ENCODE measurements around the gene MBOAT2.
"Not testable (repeated sequence)": the region's sequence is repeated elsewhere in the genome, so short reads cannot be mapped to it uniquely, and the experiment has no call there.

Gene MBOAT2, protein sequence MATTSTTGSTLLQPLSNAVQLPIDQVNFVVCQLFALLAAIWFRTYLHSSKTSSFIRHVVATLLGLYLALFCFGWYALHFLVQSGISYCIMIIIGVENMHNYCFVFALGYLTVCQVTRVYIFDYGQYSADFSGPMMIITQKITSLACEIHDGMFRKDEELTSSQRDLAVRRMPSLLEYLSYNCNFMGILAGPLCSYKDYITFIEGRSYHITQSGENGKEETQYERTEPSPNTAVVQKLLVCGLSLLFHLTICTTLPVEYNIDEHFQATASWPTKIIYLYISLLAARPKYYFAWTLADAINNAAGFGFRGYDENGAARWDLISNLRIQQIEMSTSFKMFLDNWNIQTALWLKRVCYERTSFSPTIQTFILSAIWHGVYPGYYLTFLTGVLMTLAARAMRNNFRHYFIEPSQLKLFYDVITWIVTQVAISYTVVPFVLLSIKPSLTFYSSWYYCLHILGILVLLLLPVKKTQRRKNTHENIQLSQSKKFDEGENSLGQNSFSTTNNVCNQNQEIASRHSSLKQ

DNA sequence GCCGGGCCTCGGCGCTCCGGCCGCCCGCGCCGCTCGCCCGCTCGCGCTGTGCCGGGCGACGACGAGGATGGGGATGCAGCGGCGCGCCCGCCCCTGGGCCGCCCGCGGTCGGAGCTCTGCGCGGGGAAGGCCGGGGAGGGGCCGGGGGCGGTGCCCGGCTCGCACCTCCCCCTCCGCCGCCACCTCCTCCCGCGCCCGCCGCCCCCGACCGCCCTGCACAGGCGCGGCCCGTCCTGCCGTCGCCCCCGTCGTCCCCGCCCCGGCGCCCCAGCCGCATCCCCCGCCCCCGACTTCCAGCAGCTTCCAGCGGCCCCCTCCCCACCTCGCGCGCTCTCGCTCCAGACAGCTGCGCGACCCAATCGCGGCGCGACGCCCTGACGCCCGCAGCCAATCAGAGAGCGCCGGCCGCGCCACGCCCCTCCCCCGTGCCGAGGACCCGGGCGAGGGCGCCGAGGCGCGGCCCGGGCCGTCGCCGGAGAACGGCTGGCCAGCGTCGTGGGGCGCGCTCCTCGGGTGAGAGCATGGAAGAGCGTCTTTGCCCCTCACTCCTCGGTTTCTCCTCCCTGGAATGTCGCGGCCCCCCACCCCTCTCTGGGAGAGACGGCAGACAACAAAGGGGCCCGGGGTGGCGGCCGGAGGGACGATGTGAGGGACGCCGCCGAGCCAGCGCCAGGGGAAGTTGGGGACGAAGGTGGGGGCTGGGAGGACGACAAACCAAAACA is at the start of gene MBOAT2:
MBOAT2 (minus strand) TSS at position 69 of the 722 bp plus-strand sequence. CDS start 70 bp downstream, outside the sequence.
- H3K4me3 ChIP-seq (ENCODE audit: low read depth, low read length) = peak within 1 kb of the TSS; percentile 69

DNA sequence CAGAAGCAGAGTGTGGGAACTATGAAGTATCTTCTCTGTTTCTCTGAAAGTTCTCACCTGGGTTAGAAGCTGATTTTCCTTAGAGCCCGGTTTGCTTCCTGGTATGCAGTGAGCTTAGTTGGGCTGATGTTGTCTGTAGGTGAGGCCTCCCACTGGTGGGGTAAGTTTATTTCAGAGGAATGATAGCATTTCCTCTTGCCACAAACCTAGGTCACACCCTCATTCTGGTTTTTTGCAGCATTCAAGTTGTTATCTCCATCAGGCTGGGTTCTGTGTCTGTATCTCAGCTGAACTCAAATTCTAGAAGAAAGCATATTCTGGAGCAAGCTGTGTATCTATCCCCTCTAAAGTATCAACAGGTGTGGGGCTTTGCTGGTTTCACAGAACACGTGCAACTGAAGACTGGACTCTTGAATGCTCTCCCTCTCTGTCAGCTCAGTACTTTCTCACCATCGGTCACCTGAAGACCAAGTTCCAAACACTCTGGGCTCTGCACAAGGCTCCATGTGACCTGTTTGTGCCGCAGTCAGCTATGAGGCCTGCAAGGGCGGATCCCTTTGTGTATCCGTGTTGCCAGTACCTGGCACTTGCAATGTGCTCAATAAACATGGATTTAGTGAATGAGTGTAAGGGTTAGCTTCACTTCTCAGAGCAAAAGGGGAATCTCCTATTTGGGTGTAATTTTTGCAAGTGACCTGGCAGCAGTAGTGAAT is 49.5 kb upstream of the MBOAT2 start:
- no peak overlapping the region for H3K4me3 ChIP-seq (ENCODE audit: low read depth, low read length)

DNA sequence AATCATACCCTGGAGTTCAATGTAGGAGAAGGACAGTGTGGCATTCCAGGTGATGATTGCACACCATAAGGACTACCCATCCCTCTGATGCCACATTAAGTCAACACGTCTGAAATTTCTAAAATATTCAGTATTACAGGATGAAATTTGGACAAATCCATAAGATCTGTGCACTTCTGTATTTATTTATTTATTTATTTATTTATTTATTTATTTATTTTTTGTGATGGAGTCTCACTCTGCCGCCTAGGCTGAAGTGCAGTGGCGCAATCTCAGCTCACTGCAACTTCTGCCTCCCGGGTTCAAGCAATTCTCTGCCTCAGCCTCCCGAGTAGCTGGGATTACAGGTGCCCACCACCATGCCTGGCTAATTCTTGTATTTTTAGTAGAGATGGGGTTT is 48.0 kb upstream of the MBOAT2 start:
- not testable (repeated sequence) for H3K4me3 ChIP-seq (ENCODE audit: low read depth, low read length)

DNA sequence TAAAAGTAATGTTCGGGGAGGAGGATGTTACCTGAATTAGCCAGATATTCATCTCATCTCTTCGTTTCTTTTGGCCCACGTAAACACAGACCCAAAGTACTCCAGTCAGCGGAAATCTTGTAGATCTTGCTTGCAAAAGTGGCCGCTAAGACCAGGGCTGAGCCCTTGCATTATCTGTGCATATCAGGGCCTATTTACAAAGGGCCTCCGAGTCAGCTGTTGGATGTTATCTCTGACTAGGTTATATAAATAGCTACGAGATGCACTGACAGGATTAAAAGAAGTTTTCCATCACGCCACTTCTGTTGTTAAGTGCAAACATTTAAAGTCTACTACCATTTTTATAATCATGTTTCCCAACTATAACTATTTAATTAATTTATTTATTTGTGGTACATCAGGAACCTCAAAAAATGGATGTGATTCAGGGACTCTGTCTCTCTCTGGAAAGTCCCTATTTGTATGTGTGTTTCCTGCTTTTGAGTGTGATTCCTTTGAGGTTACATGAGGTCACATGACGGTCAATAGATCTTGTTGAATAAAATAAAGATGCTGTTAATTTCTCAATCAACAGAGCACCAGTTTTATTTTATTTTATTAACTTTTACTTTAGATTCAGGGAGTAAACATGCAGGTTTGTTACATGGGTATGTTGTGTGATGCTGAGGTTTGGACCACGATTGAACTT is 46.8 kb upstream of the MBOAT2 start:
- H3K4me3 ChIP-seq (ENCODE audit: low read depth, low read length) = no peak overlapping the region

DNA sequence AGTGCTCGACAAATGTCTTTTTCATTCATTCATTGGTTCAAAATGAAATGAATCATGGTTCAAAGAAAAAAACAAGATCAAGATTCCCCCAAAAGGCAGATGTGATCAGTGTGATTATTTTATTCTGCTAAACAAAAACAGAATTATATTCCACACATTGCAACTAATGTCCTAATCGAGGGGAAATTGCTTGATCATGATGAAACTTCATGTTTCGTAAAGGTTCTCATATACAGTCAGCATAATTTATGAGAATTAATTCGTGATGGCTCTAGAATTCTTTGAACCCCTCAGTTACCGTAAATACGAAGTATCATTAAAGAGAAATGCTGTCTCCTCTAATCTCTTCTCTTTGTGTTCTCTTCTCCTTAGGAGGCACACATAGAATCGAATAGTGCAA is 42.1 kb upstream of the MBOAT2 start:
- no peak overlapping the region for H3K4me3 ChIP-seq (ENCODE audit: low read depth, low read length)

DNA sequence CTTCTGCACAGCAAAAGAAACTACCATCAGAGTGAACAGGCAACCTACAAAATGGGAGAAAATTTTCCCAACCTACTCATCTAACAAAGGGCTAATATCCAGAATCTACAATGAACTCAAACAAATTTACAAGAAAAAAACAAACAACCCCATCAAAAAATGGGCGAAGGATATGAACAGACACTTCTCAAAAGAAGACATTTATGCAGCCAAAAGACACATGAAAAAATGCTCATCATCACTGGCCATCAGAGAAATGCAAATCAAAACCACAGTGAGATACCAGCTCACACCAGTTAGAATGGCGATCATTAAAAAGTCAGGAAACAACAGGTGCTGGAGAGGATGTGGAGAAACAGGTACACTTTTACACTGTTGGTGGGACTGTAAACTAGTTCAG is 40.0 kb upstream of the MBOAT2 start:
- H3K4me3 ChIP-seq (ENCODE audit: low read depth, low read length) = not testable (repeated sequence)

DNA sequence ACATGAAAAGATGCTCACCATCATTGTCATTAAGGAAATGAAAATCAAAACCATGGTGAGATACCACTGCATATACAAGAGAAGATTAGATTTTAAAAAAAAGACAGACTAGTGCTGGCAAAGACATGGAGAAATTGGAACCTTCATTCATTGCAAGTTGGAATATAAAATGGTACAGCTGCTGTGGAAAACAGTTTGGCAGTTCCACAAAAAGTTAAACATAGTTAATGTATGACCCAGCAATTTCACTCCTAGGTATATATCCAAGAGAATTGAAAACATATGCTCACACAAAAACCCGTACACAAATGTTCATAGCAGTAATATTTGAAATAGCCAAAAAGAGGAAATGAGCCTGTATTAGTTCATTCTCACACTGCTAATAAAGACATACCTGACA is 33.7 kb upstream of the MBOAT2 start:
- no peak overlapping the region for H3K4me3 ChIP-seq (ENCODE audit: low read depth, low read length)

DNA sequence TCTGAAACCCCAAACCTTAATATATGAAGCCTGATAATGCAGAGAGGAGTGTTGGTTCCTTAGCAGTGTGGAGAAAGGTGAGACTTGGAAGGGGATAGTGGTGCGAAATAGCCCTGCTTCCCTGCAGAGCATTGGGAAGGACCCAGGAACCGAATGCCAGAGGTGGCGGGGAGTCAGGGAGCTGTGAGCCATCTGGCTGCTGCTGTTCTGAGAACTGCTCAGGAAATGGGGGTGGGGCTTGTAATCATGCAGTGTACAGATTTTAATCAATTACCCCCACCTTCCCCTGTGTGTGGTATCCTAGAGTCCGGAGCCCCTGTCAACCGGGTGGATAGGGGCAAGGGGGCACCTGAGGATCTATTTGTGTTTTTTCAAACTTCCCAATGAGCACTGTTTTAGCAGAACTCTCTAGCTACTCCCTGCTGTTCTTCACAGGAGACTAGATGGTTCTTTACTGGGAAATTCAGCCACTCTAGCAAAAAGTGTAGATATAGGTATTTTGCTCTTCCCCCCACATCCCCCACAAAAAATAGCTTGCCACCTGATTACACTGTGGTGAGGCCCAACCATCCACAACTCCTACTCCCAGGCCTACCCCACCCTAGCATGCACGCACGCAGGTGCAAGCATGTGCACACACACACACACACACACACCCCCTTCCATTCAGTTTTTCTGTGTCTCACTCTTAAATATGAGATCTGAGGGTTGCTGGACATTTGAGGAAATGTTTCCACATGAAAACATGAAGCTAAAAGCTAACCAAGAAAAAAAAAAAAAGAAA is 30.1 kb upstream of the MBOAT2 start:
- H3K4me3 ChIP-seq (ENCODE audit: low read depth, low read length) = no peak overlapping the region

DNA sequence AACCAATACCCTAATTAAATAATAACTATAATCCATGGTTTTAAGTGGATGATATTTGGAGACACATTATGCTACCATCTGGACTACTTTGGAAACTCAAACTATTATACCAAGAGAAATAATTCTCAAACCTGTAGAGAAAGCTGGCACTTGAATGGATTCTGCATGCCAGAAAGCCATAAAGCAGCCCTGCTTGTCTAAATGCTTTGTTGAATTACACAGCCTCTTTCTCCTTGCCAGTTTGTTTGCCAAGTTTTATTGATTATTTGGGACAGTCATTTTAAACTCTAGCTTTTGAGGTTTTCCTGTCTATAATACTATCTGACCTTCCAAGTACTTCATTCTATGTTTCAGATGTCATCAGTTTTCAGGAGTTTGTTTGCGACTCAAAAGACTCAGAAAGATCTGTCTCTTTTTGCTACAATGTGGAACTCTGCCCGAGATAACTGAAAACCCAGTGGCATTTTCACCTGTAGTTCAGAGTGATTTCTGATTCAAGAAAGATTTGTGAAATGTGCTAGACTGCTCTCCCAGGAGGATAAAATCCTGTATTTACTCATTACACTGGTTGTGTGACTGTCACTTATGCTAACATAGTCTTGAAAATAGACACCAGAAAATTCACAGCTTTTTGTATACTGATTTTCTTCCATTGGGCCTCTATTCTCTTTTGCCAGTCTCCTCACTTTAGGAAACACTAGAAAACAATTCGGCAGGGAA is 29.2 kb upstream of the MBOAT2 start:
- H3K4me3 ChIP-seq (ENCODE audit: low read depth, low read length) = no peak overlapping the region

DNA sequence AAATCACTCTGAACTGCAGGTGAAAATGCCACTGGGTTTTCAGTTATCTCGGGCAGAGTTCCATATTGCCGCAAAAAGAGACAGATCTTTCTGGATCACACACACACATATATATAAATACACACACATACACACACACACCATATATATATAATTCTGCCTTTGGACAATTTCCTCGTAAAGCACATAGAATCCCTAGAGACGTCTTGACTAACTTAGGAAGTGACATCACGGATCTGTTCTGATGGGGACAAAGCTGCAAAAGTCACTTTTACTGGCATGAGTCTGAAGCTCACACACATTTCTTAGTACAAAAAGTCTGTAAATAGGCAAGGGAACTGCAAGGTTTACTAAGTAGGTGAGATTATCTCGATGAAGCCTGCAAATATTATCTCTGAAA is 28.6 kb upstream of the MBOAT2 start:
- no peak overlapping the region for H3K4me3 ChIP-seq (ENCODE audit: low read depth, low read length)

DNA sequence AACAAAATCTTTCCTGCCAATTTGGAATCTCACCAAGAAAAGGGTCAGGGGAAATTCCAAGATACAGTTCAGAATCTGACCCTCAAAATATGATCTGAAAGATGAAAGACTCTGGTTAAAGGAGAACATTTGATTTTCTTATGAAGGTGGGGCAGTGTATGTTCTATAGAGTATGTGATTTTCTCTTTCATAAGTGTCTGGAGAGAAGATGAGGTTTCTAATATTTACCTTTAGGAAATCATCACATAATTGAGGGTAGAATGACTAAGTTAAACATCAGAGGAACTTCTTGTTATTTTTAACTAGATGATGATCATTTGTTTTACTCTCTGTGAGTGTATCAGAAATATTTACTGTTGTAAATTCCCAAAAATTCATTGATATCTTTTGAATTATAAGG is 27.8 kb upstream of the MBOAT2 start:
- H3K4me3 ChIP-seq (ENCODE audit: low read depth, low read length) = no peak overlapping the region

DNA sequence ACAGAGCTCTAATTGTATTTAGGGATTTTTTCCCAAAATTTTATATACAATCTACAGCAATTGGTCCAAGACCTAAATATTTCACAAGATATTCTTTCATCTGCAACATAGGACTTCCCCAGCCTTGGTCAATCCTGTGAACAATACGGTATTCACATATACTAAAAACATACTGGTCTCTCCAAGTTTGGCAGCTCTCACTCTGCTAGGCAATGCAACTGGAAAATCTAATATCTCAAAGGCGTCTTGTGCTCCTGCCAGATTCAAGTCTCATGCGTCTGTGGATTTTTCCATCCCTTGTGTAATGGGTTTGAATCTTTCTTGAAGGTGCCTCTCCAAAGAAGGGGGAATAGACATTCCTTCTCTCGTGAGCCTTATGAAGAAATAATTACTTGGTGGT is 27.4 kb upstream of the MBOAT2 start:
- no peak overlapping the region for H3K4me3 ChIP-seq (ENCODE audit: low read depth, low read length)

DNA sequence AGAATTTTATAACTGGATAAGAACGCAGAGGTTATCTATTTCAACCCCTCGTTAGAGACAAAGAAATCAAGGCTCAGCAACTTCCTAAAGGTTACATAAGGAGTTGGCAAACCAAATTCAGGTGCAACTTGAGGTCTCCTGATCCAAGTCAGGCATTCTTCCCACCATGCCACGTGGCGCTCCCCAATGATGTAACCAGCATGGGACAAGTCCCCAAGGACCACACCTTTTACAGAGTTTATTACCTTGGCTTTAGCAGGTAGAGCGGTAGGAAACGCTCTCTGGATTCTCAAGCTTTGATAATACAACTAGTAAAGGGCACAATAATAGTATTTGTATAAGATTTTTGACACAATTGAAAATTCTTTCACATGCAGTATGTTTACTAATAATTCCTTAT is 26.7 kb upstream of the MBOAT2 start:
- H3K4me3 ChIP-seq (ENCODE audit: low read depth, low read length) = no peak overlapping the region

DNA sequence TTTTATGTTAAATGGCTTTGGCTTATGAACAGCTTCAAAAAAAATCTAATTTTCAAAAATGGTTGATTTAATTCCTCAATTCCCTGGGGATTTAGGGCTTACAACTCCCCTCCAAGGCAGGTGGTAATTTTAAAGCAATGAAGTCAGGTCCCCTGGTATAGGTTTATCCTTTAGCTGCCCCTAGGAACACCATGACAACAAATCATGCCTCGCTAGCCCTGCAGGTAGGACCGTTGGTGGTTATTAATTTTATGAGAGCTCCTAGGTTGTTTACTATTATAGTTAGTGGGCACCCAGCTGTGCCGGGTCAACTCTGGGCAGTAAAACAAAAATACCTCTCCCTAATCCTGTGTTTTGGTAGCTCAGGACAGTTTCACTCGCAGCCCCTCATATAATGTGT is 26.2 kb upstream of the MBOAT2 start:
- H3K4me3 ChIP-seq (ENCODE audit: low read depth, low read length) = no peak overlapping the region

DNA sequence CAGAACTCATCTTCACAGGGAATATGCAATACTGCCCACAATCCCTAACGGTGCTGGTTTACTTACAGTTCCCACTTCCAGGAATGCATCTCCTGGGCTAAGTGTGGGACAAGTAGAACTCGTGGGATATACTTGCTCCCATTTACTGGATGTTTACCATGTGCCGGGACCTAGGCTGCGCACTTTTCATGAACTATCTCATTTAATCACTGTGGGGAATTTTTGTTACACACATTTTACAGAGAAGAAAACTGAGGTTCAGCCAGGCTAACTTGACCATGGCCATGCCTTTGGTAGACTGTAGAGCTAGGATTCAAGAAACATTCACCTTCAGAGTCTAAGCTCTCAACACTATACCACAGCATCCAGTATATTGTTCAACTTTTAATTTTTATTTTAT is 24.4 kb upstream of the MBOAT2 start:
- no peak overlapping the region for H3K4me3 ChIP-seq (ENCODE audit: low read depth, low read length)

DNA sequence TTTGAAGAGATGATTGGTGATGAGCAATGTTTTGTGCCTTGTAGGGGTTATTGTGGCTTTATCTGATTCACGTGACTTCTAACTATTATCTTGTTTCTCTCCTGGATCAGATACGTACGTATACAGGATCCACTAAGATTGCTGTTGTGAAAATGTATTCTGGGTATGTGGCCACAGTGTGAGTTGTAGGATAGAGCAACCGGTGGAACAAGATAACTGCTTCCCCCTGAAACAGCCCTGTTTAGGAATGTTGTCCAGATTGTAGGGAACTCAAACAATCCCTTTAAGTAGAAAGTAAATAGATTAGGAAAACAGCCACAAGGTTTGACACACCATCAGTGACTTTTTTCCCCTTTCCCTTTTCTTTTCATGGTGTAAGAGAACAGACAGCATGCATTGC is 22.3 kb upstream of the MBOAT2 start:
- H3K4me3 ChIP-seq (ENCODE audit: low read depth, low read length) = no peak overlapping the region

DNA sequence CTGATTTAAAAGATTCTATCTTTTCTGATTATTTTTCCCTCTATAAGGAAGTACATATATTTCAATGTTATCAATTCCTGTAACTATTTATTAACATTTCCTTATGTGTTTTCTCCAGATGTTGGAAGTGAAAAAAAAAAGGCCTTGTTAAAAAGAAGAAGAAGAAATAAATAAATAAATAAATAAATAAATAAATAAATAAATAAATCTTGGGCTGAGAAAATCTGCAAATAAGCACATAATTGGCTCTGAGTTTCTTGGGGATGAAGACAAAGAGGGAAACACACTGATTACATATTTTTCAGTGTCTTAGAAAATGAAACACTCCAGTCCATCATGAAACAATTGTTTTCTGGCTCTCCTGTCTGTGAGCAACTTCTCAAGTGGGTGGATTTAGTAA is 21.1 kb upstream of the MBOAT2 start:
- no peak overlapping the region for H3K4me3 ChIP-seq (ENCODE audit: low read depth, low read length)

DNA sequence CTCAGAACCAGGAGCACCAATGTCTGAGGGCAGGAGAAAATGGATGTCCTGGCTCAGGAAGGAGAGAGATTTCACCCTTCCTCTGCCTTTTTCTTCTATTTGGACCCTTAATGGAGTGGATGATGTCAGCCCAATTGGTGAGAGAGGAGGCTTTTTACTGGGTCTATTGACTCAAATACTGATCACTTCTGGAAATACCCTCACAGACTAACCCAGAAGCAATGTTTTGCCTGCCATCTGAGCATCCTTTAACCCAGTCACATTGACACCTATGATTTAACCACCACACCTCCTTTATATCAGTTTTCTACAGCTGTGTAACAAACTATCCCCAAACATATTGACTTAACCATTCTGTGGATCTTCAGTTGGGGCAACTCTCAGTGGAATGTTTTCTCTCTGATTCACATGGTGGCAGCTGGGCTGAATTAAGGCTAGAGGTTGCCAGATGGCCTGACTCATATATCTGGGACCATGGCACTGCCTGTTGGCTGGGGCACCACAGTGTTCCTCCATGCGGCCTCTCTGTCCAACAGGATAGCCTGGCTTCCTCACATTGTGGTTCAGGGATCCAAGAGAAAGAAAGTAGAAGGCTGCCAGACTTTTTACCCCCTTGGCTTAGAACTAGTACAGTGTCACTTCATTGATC is 18.2 kb upstream of the MBOAT2 start:
- H3K4me3 ChIP-seq (ENCODE audit: low read depth, low read length) = no peak overlapping the region

DNA sequence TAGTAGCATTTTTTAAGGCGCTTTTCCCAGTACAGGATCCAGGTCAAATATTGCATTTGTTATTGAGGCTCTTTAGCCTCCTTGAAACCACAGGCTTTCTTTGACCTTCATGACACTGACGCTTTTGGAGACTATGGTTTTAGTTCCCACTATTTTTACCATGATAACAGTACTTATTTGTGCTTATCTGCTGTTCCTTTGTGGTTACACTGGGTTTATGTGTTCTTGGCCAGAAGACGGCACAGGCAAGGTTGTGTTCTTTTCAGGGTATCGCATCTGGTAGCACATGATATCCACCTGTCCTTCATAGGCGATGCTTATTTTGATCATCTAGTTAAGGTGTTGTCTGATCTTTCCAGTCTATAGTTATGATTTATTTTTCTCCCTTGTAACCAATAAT is 16.8 kb upstream of the MBOAT2 start:
- H3K4me3 ChIP-seq (ENCODE audit: low read depth, low read length) = no peak overlapping the region

Data from iPS-11a (cell line).